CD4-positive, alpha-beta T cell treated with Interleukin-4 for 4 hours (primary cell): ENCODE measurements around the gene TRAF6.

ENCODE experiments used
- DNase-seq: peaks from one replicate; pipeline ENCODE4 v3.0.0-alpha.2; 2020

The TRAF6 gene

GRCh38 chr11:36456156-36456555 lies 53.9 kb downstream of the TRAF6 start:
- no peak for DNase-seq

GRCh38 chr11:36455658-36456111 lies 54.4 kb downstream of the TRAF6 start:
- DNase-seq, result no peak

GRCh38 chr11:36454941-36455631 lies 55.0 kb downstream of the TRAF6 start:
- DNase-seq, result no peak

DNA sequence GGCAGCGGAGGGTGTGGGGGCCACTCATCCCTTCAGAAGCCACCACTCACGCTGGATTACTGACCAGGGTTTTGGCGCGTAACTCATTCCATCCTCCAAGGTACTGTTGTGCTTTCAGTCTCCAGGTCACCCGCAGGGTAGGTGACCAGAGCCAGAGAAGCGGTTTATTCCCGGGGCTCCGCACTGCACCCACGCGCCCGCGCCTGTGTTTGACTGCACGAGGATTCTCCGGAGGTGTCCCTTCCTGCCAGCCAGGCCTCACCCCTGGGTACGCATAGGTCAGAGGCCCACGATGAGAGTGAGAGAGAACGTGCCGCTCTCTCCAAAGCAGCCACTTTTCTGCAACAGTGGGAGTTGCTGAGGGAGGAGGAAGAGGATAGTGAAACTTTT lies 55.5 kb downstream of the TRAF6 start:
- DNase-seq, result no peak

- DNase-seq, result no peak
Measured at GRCh38 chr11:36453678-36454077, 56.4 kb downstream of the TRAF6 start.

DNA sequence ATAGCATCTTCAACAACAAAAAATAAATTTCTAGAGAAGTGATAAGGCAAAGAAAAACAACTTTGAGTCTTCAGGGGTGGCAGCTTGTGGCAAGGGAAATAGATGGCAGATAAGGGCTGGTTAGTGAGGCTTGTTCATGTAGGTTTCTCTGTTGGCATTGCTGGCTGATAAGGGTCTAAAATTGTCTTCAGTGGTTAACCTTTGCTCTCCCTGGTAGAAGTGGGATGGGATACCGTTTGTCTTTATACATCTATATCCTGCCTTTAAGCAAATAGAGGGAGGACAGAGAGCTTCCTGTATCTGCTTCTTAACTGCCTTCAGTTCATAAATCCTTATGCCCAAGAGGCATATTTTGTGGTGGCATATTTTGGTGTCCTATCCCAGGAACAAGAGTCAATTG lies 57.1 kb downstream of the TRAF6 start:
- DNase-seq, result peak; percentile 74

- peak; percentile 52 for DNase-seq
Measured at GRCh38 chr11:36452236-36452940, 57.7 kb downstream of the TRAF6 start.

DNA sequence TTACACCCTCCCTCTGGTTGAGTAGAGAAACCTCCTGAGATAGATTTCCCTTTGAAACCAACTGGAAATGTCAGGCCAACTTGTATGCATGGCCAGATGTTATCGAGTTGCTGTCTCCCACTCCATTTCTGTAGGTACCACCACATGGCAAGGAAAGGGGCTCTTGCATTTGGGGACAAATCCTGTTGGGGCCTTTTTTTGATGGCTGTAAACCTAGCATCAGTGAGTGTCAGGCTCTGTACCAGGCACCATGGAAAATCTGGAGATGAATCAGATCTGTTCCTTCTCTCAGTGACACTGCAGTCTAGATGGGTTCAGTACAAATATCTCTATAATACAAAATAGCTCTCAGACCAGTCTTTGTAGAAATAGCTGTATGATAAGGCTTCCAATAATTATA lies 58.4 kb downstream of the TRAF6 start:
- DNase-seq, result no peak

DNA sequence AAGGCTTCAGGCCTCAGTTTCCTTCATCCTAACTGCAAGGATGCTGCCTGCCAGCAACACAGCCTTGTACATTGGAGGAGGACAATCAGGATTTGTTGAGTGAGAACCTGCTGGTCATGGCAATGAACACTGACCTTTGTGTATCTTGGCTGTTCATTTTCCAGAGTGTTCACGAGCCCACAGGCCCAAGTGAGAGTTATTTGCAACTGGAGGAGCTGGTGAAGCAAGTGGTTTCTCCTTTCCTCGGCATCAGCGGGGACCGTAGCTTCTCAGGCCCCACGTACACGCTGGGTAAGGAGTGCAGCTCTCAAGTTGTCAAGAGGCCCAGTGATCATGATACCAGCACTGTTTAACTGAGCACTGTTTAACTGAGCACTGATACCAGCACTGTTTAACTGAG lies 59.0 kb downstream of the TRAF6 start:
- no peak for DNase-seq

- DNase-seq, result no peak
Measured at GRCh38 chr11:36450110-36450572, 59.9 kb downstream of the TRAF6 start.

DNA sequence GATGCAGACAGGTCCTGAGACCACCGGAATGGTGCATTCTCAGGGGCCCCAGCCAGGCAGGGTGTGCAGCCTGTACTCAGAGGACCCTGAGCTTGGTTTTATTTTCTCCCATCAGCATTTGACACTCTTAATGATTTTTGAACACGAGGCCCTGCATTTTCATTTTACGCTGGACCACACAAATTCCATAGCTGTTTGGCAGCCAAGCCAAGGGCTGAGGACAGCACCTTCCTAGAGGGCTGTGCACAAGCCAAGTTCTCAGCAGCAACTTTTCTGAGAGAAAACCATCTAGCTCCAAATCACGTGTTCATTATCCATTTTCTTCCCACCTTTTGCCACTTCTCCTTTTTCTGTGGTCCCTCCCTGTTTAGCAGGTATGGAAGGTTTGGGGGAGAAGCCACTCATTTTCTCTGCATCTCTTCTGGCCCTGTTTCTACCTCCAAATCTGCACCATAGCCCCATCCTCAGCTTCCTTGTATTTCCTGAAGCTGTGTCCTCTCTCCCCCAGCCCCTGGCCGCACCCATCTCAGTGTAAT lies 60.4 kb downstream of the TRAF6 start:
- no peak for DNase-seq

GRCh38 chr11:36447947-36448346 lies 62.1 kb downstream of the TRAF6 start:
- no peak for DNase-seq

- no peak for DNase-seq
Measured at GRCh38 chr11:36447514-36447913, 62.6 kb downstream of the TRAF6 start.

DNA sequence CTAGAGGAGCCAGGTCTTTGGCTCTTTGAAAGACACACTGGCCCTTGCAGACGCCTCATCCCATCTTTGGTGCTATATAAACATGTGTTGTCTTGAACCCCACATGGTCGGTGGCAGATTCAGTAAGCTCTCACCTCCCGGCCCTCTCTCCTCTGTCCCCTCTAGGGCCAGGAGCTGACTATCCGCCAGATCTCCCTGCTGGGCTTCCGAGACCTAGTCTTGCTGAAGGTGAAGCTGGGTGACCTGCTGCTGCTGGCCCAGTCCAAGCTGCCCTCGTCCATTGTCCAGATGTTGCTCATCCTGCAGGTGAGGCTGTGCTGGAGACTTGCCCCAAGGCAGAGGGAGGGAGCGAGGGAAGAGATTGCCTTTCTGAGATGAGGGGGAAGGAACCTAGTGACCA lies 63.9 kb downstream of the TRAF6 start:
- DNase-seq, result no peak

- DNase-seq, result no peak
Measured at GRCh38 chr11:36443661-36444060, 66.4 kb downstream of the TRAF6 start.

DNA sequence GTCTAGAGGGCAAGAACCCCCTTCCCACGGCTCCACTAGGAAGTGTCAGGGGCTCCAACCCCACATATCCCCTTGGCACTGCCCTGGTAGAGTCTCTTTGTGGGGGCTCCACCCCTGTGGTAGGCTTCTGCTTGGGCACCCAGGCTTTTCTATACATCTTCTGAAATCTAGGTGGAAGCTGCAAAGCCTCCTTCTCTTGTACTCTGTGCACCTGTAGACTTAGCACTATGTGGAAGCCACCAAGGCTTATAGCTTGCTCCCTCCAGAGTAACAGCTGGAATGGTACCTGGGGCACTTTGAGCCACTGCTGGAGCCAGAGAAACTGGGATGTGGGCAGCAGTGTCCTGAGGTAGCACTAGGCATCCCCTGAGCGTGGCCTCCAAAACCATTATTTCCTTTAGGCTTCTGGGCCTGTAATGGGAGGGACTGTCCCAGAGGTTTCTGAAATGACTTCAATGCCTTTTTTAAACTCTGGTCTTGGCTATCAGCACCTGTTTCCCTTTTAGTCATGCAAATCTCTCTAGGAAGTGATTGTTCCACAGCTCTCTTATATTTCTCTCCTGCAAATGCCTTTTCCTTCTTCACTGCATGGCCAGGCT lies 68.4 kb downstream of the TRAF6 start:
- no peak for DNase-seq

DNA sequence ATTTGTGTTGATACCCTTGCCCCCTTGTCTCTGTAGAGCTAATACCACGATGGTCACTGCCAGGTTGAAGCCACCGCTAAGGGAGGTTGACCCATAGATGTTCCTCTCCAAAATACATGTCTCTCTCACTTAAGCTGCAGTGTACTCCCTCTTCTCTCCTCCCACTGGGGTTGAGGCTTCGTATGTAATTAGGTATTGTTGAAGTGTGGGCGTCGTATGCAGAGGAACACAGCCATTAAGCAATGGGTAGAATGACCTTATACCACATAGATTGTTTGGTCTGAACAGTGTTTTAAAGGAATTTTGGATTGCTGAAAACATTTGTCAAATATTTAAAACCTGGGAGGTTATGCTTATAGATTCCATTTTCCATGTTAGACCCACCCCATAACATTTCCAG lies 71.9 kb downstream of the TRAF6 start:
- no peak for DNase-seq

GRCh38 chr11:36437413-36437812 lies 72.7 kb downstream of the TRAF6 start:
- DNase-seq, result no peak
